Retina (tissue), 1 donor: ENCODE data around the gene PARP9.
"Not testable (repeated sequence)": the region's sequence is repeated elsewhere in the genome, so short reads cannot be mapped to it uniquely, and the experiment has no call there.

Experiments used
- DNase-seq: peaks from one replicate; pipeline ENCODE4 v3.0.0-alpha.2; 2016

Gene PARP9

GRCh38 chr3:122516846-122517360, 47.2 kb downstream of the PARP9 start:
- no peak for DNase-seq

GRCh38 chr3:122515870-122516269, 48.2 kb downstream of the PARP9 start:
- DNase-seq = no peak

DNA sequence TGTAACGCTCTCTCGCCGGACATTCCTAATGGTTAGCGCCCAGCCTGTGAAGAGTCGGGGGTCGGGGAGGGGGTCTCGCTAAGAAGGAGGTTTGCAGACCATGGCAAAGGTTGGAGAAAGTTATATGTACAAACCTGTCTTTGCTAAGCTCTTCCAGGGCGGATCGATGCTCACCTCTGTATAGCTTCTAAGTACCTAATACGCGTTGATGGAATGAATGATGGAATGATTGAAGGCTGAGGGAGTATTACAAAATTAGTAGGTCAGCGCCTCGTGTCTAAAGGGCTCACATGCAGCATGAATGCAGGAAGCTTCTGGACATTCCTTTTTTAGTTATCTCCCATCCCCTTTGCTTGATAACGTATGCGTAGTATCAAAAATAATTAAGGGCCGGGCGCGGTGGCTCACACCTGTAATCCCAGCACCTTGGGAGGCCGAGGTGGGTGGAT, 49.1 kb downstream of the PARP9 start:
- no peak for DNase-seq

GRCh38 chr3:122514123-122515019, 49.7 kb downstream of the PARP9 start, which contains the start of gene KPNA1:
Gene KPNA1, minus strand, starts transcription at chr3:122514939. Its CDS starts 18,374 bp downstream, at chr3:122496565.
- peak; percentile 97 for DNase-seq

GRCh38 chr3:122513386-122514122, 50.5 kb downstream of the PARP9 start:
- DNase-seq = no peak

- DNase-seq = peak; percentile 4
These were observed 51.8 kb downstream of the PARP9 start for GRCh38 chr3:122512284-122512683.

- no peak for DNase-seq
These were observed 53.1 kb downstream of the PARP9 start for GRCh38 chr3:122510878-122511535.

DNA sequence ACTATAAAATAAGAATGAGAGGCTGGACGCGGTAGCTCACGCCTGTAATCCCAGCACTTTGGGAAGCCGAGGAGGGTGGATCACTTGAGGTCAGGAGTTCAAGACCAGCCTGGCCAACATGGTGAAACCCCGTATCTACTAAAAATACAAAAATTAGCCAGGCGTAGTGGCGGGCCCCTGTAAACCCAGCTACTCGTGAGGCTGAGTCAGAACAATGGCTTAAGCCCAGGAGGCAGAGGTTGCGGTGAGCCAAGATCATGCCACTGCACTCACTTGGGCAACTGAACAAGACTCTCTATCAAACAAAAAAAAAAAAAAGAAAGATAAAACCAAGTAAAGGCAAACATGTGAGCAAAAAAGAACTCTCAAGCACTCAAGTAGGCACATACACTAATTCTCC, 55.2 kb downstream of the PARP9 start:
- DNase-seq = not testable (repeated sequence)

- no peak for DNase-seq
These were observed 55.8 kb downstream of the PARP9 start for GRCh38 chr3:122508135-122508914.

GRCh38 chr3:122506450-122506849, 57.6 kb downstream of the PARP9 start:
- DNase-seq = no peak

- DNase-seq = no peak
These were observed 58.4 kb downstream of the PARP9 start for GRCh38 chr3:122505676-122506075.

GRCh38 chr3:122502941-122503340, 61.2 kb downstream of the PARP9 start:
- no peak for DNase-seq

GRCh38 chr3:122502139-122502538, 62.0 kb downstream of the PARP9 start:
- DNase-seq = no peak

DNA sequence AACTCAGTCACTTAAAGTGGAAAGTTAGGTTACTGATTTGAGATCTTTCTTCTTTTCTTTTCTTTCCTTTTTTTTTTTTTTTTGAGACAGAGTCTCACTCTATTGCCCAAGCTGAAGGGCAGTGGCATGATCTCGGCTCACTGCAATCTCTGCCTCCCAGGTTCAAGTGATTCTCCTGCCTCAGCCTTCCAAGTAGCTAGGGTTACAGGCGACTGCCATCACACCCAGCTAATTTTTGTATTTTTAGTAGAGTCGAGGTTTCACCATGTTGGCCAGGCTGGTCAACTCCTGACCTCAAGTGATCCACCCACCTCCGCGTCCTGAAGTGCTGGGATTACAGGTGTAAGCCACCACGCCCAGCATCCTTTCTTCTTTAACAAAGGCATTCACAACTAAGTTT, 63.1 kb downstream of the PARP9 start:
- not testable (repeated sequence) for DNase-seq

- DNase-seq = no peak
These were observed 65.9 kb downstream of the PARP9 start for GRCh38 chr3:122498152-122498551.

GRCh38 chr3:122497425-122497824, 66.7 kb downstream of the PARP9 start:
- no peak for DNase-seq

- DNase-seq = no peak
These were observed 67.6 kb downstream of the PARP9 start for GRCh38 chr3:122496508-122496907.

- DNase-seq = no peak
These were observed 70.8 kb downstream of the PARP9 start for GRCh38 chr3:122493296-122493695.

DNA sequence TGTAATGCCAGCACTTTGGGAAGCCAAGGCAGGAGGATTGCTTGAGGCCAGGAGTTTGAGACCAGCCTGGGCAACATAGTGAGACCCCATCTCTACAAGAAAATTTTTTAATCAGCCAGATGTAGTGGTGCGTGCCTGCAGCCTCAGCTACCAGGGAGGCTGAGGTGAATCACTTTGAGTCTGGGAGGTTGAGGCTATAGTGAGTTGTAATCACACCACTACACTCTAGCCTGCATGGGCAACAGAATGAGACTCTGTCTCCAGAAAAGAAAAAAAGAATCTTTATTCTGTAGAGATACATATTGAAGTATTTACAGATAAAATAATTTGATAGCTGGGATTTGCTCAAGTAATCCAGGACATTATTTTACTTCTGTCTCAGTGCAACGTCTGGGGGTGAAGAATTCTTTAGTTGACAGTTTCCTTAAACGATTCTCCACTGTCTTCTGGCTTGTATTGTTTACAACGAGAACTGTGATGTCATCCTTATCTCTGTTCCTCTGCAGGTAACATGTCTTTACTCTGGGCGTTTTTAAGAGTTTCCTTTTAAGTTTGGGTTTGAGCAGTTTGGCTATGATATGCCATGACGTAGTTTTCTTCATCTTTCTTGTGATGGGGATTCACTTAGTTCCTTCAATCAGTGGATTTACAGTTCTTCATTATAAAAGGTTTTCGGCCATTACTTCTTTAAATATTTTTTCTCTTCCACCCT, 75.7 kb downstream of the PARP9 start:
- DNase-seq = no peak

DNA sequence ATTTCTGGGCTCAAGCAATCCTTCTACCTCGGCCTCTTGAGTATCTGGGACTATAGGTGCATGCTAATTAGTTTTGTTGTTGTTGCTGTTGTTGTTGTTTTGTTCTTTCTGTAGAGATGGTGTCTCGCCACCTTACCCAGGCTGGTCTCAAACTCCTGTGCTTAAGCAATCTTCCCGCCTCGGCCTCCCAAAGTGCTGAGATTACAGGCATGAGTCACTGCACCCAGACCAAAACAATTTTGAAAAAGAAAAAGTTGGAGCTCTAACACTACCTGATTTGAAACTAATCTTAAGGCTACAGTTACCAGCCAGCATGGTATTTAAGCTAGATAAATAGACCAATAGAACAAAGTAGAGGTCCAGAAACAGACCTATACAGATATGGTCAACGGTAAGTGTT, 79.1 kb downstream of the PARP9 start:
- DNase-seq = no peak

GRCh38 chr3:122481390-122481789, 82.7 kb downstream of the PARP9 start:
- no peak for DNase-seq
